PFSK-1 (cell line): ENCODE measurements around the gene RMDN3.

Experiments
- POLR2AphosphoS5 ChIP-seq: IDR thresholded peaks from 2 replicates; pipeline ENCODE4 v1.6.1; 2012; ENCODE audit warnings: low read depth, mild to moderate bottlenecking, control low read depth, low read length, moderate library complexity
- REST ChIP-seq, 2 experiments: IDR thresholded peaks; 2 replicates each; pipeline versions ENCODE4 v1.6.1 to v1.8.0; 2011 to 2012; ENCODE audit warnings: low read depth in 2 of 2, low read length in 2 of 2, control low read depth in 1 of 2, inconsistent platforms in 1 of 2, mild to moderate bottlenecking in 1 of 2, moderate library complexity in 1 of 2; ENCODE audit not compliant: insufficient read depth in 1 of 2
- TAF1 ChIP-seq: IDR thresholded peaks from 2 replicates; pipeline ENCODE4 v1.6.1; 2012; ENCODE audit warnings: low read length, control low read depth, borderline replicate concordance; ENCODE audit not compliant: insufficient read depth

- no peak for TF ChIP-seq REST (IDR thresholded peaks at IDR 0.05; ENCODE audit: insufficient read depth in 1 of 2, low read depth in 2 of 2, low read length in 2 of 2)
- TF ChIP-seq POLR2AphosphoS5 = no peak
- TF ChIP-seq TAF1 = no peak
Measured at GRCh38 chr15:40770147-40770721, 15.2 kb upstream of the RMDN3 start.
